Loucy (cell line): Measurements from ENCODE around the gene PLAAT5.

Experiments
- H2AFZ ChIP-seq: fragments of 200-600 bp; sonication (generic); 2 replicates; pipeline ENCODE4 v1.6.0; 2016; ENCODE audit warnings: antibody characterized with exemption, mild to moderate bottlenecking, low read length, moderate library complexity
- H3F3A ChIP-seq: fragments of 200-600 bp; 2 replicates; pipeline ENCODE4 v1.6.0; 2016; ENCODE audit warnings: antibody characterized with exemption, low read depth, mild to moderate bottlenecking
- H3K27me3 ChIP-seq: fragments of 200-600 bp; sonication (generic); 2 replicates; pipeline ENCODE4 v1.6.1; 2014; ENCODE audit warnings: low read length, mild to moderate bottlenecking; ENCODE audit not compliant: insufficient read depth, poor library complexity, severe bottlenecking
- H3K36me3 ChIP-seq: fragments of 200-600 bp; sonication (generic); 2 replicates; pipeline ENCODE4 v1.6.1; 2016; ENCODE audit warnings: low read length; ENCODE audit not compliant: insufficient read depth
- H3K4me1 ChIP-seq: fragments of 200-600 bp; sonication (generic); 2 replicates; pipeline ENCODE4 v1.5.1; 2014; ENCODE audit warnings: low read length, mild to moderate bottlenecking; ENCODE audit not compliant: insufficient read depth, poor library complexity, severe bottlenecking
- H3K4me2 ChIP-seq: fragments of 200-600 bp; sonication (generic); 2 replicates; pipeline ENCODE4 v1.6.0; 2014; ENCODE audit warnings: antibody characterized with exemption, low read length, low read depth, mild to moderate bottlenecking; ENCODE audit not compliant: poor library complexity, severe bottlenecking
- H3K4me3 ChIP-seq: fragments of 200-600 bp; sonication (generic); 2 replicates; pipeline ENCODE4 v1.5.1; 2014; ENCODE audit warnings: low read length, mild to moderate bottlenecking, mixed read lengths; ENCODE audit not compliant: poor library complexity, severe bottlenecking
- H3K79me2 ChIP-seq: fragments of 200-600 bp; sonication (generic); 2 replicates; pipeline ENCODE4 v1.6.1; 2014; ENCODE audit warnings: low read length; ENCODE audit not compliant: insufficient read depth
- H3K9ac ChIP-seq: fragments of 200-600 bp; sonication (generic); 2 replicates; pipeline ENCODE4 v1.6.0; 2014; ENCODE audit warnings: mild to moderate bottlenecking, low read depth, low read length, moderate library complexity; ENCODE audit not compliant: poor library complexity, severe bottlenecking
- H3K9me2 ChIP-seq: fragments of 200-600 bp; sonication (generic); replicated peaks from 2 replicates; pipeline ENCODE4 v1.6.1; 2016; ENCODE audit warnings: low read depth, low read length, mixed read lengths
- H3K9me3 ChIP-seq: fragments of 200-600 bp; sonication (generic); 2 replicates; pipeline ENCODE4 v1.6.1; 2014; ENCODE audit warnings: mild to moderate bottlenecking, antibody characterized with exemption, low read length, low read depth; ENCODE audit not compliant: insufficient read depth
- H4K20me1 ChIP-seq: fragments of 200-600 bp; sonication (generic); 2 replicates; pipeline ENCODE4 v1.6.0; 2014; ENCODE audit warnings: antibody characterized with exemption, low read length, mild to moderate bottlenecking; ENCODE audit not compliant: insufficient read depth, poor library complexity, severe bottlenecking
- CTCF ChIP-seq: fragments of 200-600 bp; sonication (generic); conservative IDR thresholded peaks from 2 replicates; pipeline ENCODE4 v1.5.1; 2014; ENCODE audit warnings: mild to moderate bottlenecking, antibody characterized with exemption, low read length
- EZH2phosphoT487 ChIP-seq: fragments of 200-600 bp; IDR thresholded peaks from 2 replicates; pipeline ENCODE4 v1.6.1; 2018; ENCODE audit warnings: antibody characterized with exemption, mild to moderate bottlenecking, moderate library complexity, borderline replicate concordance

PLAAT5 gene

GRCh38 chr11:63489879-63490278, 1.1 kb downstream of the PLAAT5 start:
- Histone ChIP-seq H4K20me1 (no peaks in the 10 kb centered on the region), H2AFZ (no peak overlapping the region), H3K4me1 (no peaks in the 10 kb centered on the region), H3K9me3 (peaks cover 5% of the 10 kb centered on the region; the same call in 1 of the 2 replicates), H3F3A (no peaks in the 10 kb centered on the region), H3K9ac (no peak overlapping the region), H3K36me3 (no peaks in the 10 kb centered on the region), H3K79me2 (no peaks in the 10 kb centered on the region), H3K4me2 (no peak overlapping the region), H3K9me2 (no peaks in the 10 kb centered on the region), H3K27me3 (no peaks in the 10 kb centered on the region), H3K4me3 (no peak overlapping the region)
- TF ChIP-seq EZH2phosphoT487 (no peak), CTCF (no peak)

- Histone ChIP-seq H3K9ac (no peak overlapping the region), H3K79me2 (no peaks in the 10 kb centered on the region), H3K4me1 (no peaks in the 10 kb centered on the region), H3K36me3 (no peaks in the 10 kb centered on the region), H3F3A (no peaks in the 10 kb centered on the region), H3K4me3 (no peak overlapping the region), H3K4me2 (no peak overlapping the region), H3K9me3 (peaks cover 5% of the 10 kb centered on the region; the same call in 1 of the 2 replicates), H2AFZ (no peak overlapping the region), H3K27me3 (no peaks in the 10 kb centered on the region), H3K9me2 (no peaks in the 10 kb centered on the region), H4K20me1 (no peaks in the 10 kb centered on the region)
- TF ChIP-seq EZH2phosphoT487 (no peak), CTCF (no peak)
Measured at GRCh38 chr11:63488789-63489188, 2.2 kb downstream of the PLAAT5 start.

GRCh38 chr11:63485777-63486176, 5.2 kb downstream of the PLAAT5 start:
- Histone ChIP-seq H3K9me2 (no peaks in the 10 kb centered on the region), H3K4me1 (no peaks in the 10 kb centered on the region), H3F3A (no peaks in the 10 kb centered on the region), H3K27me3 (no peaks in the 10 kb centered on the region), H3K9ac (no peak overlapping the region), H3K4me2 (no peak overlapping the region), H3K79me2 (no peaks in the 10 kb centered on the region), H3K4me3 (no peak overlapping the region), H2AFZ (no peak overlapping the region), H4K20me1 (no peaks in the 10 kb centered on the region), H3K36me3 (no peaks in the 10 kb centered on the region), H3K9me3 (peaks cover 5% of the 10 kb centered on the region; the same call in 1 of the 2 replicates)
- TF ChIP-seq CTCF: no peak
- no peak for TF ChIP-seq EZH2phosphoT487
